Suprapubic skin (tissue), 4 donors: ENCODE results near the gene ZNF709.
"Not testable (repeated sequence)": the region's sequence is repeated elsewhere in the genome, so short reads cannot be mapped to it uniquely, and the experiment has no call there.

Source experiments
- EP300 ChIP-seq: sonication (generic); formaldehyde crosslinking; IDR thresholded peaks from one replicate; pipeline ENCODE4 v1.6.1; 2017; ENCODE audit warnings: antibody characterized with exemption
- POLR2A ChIP-seq, 2 donors: fragments of 450-650 bp; IDR thresholded peaks; one replicate each; pipeline ENCODE4 v1.6.1; 2017; ENCODE audit warnings: antibody characterized with exemption in 2 of 2, mild to moderate bottlenecking in 2 of 2, moderate library complexity in 2 of 2
- POLR2AphosphoS5 ChIP-seq, 3 donors: sonication (generic); formaldehyde crosslinking; IDR thresholded peaks; one replicate each; pipeline ENCODE4 v1.6.1; 2017; ENCODE audit warnings: antibody characterized with exemption in 3 of 3
- TF ChIP-seq, protein P1 (sequence below), 2 donors: fragments of 200-600 bp in 1 of 2; fragments of 450-650 bp in 1 of 2; sonication (generic) in 1 of 2; IDR thresholded peaks; one replicate each; pipeline ENCODE4 v1.5.1; 2016 to 2019; ENCODE audit warnings: antibody characterized with exemption in 2 of 2, mild to moderate bottlenecking in 1 of 2, moderate library complexity in 1 of 2

DNA sequence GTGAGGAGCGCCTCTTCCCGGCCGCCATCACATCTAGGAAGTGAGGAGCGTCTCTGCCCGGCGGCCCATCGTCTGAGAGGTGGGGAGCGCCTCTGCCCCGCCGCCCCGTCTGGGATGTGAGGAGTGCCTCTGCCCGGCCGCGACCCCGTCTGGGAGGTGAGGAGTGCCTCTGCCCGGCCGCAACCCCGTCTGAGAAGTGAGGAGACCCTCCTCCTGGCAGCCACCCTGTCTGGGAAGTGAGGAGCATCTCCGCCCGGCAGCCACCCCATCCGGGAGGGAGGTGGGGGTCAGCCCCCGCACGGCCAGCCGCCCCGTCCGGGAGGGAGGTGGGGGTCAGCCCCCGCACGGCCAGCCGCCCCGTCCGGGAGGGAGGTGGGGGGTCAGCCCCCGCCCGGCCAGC lies 17.0 kb downstream of the ZNF709 start:
- TF ChIP-seq POLR2A (IDR thresholded peaks at IDR 0.05); EP300; POLR2AphosphoS5 (IDR thresholded peaks at IDR 0.05): not testable (repeated sequence)
- TF ChIP-seq, protein P1, sequence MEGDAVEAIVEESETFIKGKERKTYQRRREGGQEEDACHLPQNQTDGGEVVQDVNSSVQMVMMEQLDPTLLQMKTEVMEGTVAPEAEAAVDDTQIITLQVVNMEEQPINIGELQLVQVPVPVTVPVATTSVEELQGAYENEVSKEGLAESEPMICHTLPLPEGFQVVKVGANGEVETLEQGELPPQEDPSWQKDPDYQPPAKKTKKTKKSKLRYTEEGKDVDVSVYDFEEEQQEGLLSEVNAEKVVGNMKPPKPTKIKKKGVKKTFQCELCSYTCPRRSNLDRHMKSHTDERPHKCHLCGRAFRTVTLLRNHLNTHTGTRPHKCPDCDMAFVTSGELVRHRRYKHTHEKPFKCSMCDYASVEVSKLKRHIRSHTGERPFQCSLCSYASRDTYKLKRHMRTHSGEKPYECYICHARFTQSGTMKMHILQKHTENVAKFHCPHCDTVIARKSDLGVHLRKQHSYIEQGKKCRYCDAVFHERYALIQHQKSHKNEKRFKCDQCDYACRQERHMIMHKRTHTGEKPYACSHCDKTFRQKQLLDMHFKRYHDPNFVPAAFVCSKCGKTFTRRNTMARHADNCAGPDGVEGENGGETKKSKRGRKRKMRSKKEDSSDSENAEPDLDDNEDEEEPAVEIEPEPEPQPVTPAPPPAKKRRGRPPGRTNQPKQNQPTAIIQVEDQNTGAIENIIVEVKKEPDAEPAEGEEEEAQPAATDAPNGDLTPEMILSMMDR (IDR thresholded peaks at IDR 0.05): not testable (repeated sequence)
